ENCODE measurements around the gene OR13J1.

DNA sequence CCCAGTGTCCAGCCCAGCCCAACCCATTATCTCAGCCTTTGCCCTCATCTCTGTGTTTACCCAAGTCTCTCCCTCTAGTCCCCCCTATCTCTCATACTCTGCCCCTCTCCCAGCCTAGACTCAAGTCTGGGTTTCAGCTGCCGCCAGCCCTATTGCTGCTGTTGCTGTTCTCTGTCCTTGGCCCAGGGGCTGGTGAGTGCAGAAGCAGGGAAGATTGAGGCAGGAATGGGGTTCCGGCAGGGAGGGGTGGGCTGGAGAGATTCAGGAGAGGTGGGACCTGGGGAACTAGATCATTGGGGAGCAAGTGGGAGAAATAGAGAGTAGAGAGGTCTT, 40.5 kb downstream of the OR13J1 start:
- TF ChIP-seq, protein P1, sequence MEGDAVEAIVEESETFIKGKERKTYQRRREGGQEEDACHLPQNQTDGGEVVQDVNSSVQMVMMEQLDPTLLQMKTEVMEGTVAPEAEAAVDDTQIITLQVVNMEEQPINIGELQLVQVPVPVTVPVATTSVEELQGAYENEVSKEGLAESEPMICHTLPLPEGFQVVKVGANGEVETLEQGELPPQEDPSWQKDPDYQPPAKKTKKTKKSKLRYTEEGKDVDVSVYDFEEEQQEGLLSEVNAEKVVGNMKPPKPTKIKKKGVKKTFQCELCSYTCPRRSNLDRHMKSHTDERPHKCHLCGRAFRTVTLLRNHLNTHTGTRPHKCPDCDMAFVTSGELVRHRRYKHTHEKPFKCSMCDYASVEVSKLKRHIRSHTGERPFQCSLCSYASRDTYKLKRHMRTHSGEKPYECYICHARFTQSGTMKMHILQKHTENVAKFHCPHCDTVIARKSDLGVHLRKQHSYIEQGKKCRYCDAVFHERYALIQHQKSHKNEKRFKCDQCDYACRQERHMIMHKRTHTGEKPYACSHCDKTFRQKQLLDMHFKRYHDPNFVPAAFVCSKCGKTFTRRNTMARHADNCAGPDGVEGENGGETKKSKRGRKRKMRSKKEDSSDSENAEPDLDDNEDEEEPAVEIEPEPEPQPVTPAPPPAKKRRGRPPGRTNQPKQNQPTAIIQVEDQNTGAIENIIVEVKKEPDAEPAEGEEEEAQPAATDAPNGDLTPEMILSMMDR (IDR thresholded peaks at IDR 0.05; ENCODE audit: low read depth, low read length, missing input control): no peak
- TF ChIP-seq, protein P2, sequence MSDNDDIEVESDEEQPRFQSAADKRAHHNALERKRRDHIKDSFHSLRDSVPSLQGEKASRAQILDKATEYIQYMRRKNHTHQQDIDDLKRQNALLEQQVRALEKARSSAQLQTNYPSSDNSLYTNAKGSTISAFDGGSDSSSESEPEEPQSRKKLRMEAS (IDR thresholded peaks at IDR 0.05): no peak
- TF ChIP-seq YY1 (IDR thresholded peaks at IDR 0.05) (no peak), RAD21 (IDR thresholded peaks at IDR 0.05) (no peak), RXRA (IDR thresholded peaks at IDR 0.05) (no peak), FOXA2 (IDR thresholded peaks at IDR 0.05) (no peak), GABPA (IDR thresholded peaks at IDR 0.05 in 1 of 2, conservative IDR thresholded peaks at IDR 0.05 in 1 of 2) (no peak), NR2F2 (IDR thresholded peaks at IDR 0.05) (no peak)
- TF ChIP-seq, protein P3, sequence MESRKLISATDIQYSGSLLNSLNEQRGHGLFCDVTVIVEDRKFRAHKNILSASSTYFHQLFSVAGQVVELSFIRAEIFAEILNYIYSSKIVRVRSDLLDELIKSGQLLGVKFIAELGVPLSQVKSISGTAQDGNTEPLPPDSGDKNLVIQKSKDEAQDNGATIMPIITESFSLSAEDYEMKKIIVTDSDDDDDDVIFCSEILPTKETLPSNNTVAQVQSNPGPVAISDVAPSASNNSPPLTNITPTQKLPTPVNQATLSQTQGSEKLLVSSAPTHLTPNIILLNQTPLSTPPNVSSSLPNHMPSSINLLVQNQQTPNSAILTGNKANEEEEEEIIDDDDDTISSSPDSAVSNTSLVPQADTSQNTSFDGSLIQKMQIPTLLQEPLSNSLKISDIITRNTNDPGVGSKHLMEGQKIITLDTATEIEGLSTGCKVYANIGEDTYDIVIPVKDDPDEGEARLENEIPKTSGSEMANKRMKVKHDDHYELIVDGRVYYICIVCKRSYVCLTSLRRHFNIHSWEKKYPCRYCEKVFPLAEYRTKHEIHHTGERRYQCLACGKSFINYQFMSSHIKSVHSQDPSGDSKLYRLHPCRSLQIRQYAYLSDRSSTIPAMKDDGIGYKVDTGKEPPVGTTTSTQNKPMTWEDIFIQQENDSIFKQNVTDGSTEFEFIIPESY (IDR thresholded peaks at IDR 0.05): no peak
